B cell (primary cell): Measurements from ENCODE around the gene PSME2.

Experiments
- EZH2 ChIP-seq: IDR thresholded peaks from 2 replicates; pipeline ENCODE4 v1.6.1; 2012; ENCODE audit warnings: borderline replicate concordance, low read depth, mild to moderate bottlenecking, moderate library complexity, low read length; ENCODE audit not compliant: insufficient read depth, poor library complexity, severe bottlenecking
- TF ChIP-seq, protein P1 (sequence below): fragments of 200-600 bp; IDR thresholded peaks from one replicate; pipeline ENCODE4 v1.8.0; 2022; ENCODE audit warnings: antibody characterized with exemption, mild to moderate bottlenecking

DNA sequence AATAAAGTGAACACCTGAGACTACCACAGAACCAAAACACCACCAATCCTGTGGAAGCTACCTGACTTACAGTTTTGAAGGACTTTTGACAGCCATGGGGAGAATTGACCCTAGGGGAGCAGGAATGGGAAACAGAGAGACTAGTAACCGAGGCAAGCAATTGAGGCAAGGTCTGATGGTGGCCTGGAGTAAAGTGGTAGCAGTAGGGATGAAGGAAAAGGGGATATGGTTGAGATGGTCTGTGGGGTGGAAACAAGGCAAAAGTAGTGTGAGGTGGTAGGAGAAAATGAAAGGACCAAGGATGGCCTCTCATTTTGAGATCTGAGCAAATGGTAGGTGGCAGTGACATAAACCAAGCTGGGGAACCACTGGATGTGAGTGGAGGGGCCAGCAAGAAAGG lies 10.4 kb upstream of the PSME2 start:
- TF ChIP-seq, protein P1, sequence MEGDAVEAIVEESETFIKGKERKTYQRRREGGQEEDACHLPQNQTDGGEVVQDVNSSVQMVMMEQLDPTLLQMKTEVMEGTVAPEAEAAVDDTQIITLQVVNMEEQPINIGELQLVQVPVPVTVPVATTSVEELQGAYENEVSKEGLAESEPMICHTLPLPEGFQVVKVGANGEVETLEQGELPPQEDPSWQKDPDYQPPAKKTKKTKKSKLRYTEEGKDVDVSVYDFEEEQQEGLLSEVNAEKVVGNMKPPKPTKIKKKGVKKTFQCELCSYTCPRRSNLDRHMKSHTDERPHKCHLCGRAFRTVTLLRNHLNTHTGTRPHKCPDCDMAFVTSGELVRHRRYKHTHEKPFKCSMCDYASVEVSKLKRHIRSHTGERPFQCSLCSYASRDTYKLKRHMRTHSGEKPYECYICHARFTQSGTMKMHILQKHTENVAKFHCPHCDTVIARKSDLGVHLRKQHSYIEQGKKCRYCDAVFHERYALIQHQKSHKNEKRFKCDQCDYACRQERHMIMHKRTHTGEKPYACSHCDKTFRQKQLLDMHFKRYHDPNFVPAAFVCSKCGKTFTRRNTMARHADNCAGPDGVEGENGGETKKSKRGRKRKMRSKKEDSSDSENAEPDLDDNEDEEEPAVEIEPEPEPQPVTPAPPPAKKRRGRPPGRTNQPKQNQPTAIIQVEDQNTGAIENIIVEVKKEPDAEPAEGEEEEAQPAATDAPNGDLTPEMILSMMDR, result no peak
- TF ChIP-seq EZH2, result no peak
